ENCODE results near the gene RRP7A.

The RRP7A gene

DNA sequence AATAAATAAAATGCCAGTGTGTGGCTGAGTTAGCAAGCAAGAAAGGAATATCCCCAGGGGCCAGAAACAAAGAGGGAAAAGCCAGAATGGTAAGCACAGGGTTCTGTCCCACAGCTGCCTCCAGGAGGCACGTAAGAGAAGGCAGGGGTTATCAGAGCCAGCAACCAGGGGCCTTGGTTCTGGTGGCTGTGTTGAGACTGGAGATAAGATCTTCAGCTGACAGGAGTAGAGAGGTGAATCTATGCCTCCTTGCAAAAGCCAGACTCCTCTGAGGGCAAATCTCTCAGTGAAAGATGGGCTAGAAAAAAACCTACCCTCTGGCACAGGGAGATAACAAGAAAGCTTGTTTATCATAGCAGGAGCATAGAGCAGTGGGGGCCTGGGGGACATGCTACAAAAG is 57.6 kb downstream of the RRP7A start:
- Histone ChIP-seq H3K36me3 (ENCODE audit: insufficient read depth, low read length) (no peaks in the 10 kb centered on the region), H3K9ac (ENCODE audit: low read depth, low read length) (no peak overlapping the region), H4K20me1 (ENCODE audit: insufficient read depth, low read length) (no peaks in the 10 kb centered on the region), H3K4me1 (ENCODE audit: insufficient read depth, low read length) (no peaks in the 10 kb centered on the region), H3K4me2 (ENCODE audit: insufficient read depth, low read length) (no peak overlapping the region), H3K27ac (ENCODE audit: low read length) (no peak overlapping the region), H3K79me2 (ENCODE audit: insufficient read depth, low read length) (no peaks in the 10 kb centered on the region), H3K27me3 (ENCODE audit: insufficient read depth, low read length, poor library complexity) (peaks cover 3% of the 10 kb centered on the region), H3K4me3 (ENCODE audit: low read depth in 1 of 2, low read length in 2 of 2) (no peak overlapping the region), H3K9me3 (ENCODE audit: insufficient read depth, low read length, severe bottlenecking) (no peaks in the 10 kb centered on the region), H2AFZ (ENCODE audit: low read depth, low read length) (no peak overlapping the region)
- TF ChIP-seq EZH2 (IDR thresholded peaks at IDR 0.05; ENCODE audit: borderline replicate concordance, low read depth, low read length, severe bottlenecking) (no peak), CTCF (IDR thresholded peaks at IDR 0.05; ENCODE audit: borderline replicate concordance, extremely low read depth, low read length, poor library complexity, severe bottlenecking) (no peak)
- 0 out of 3 replicates have a peak, but pooled peaks have one; percentile 39 for ATAC-seq (ENCODE audit: insufficient read depth, low read depth)
- DNase-seq, result no peak

DNA sequence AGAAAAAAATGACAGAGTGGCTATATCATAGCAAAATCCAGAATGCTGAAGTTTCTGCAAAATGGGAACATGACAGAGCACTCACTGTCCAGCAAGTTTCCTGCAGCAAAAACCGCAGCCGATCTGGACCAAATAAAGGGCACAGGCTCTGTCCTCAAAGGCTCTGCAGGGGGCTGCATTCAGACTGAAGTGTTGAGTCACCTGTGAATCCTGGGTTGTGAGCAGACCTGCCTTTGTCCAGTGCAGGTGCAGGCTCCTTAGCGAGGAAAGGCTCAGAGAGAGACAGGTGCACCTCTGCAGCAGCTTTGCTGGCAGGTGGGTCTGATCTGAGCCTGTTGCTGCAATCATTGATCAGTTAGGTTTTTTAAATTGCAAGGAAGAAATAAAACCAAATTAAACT is 58.1 kb downstream of the RRP7A start:
- ATAC-seq (ENCODE audit: insufficient read depth, low read depth) (no peak), DNase-seq (no peak)
- Histone ChIP-seq H3K27me3 (ENCODE audit: insufficient read depth, low read length, poor library complexity) (peaks cover 3% of the 10 kb centered on the region), H3K4me1 (ENCODE audit: insufficient read depth, low read length) (no peaks in the 10 kb centered on the region), H3K79me2 (ENCODE audit: insufficient read depth, low read length) (no peaks in the 10 kb centered on the region), H4K20me1 (ENCODE audit: insufficient read depth, low read length) (no peaks in the 10 kb centered on the region), H2AFZ (ENCODE audit: low read depth, low read length) (no peak overlapping the region), H3K4me2 (ENCODE audit: insufficient read depth, low read length) (no peak overlapping the region), H3K36me3 (ENCODE audit: insufficient read depth, low read length) (no peaks in the 10 kb centered on the region), H3K9me3 (ENCODE audit: insufficient read depth, low read length, severe bottlenecking) (no peaks in the 10 kb centered on the region), H3K27ac (ENCODE audit: low read length) (no peak overlapping the region), H3K4me3 (ENCODE audit: low read depth in 1 of 2, low read length in 2 of 2) (no peak overlapping the region), H3K9ac (ENCODE audit: low read depth, low read length) (no peak overlapping the region)
- TF ChIP-seq CTCF (IDR thresholded peaks at IDR 0.05; ENCODE audit: borderline replicate concordance, extremely low read depth, low read length, poor library complexity, severe bottlenecking) (no peak), EZH2 (IDR thresholded peaks at IDR 0.05; ENCODE audit: borderline replicate concordance, low read depth, low read length, severe bottlenecking) (no peak)
